ENCODE measurements around the gene GSN.

DNA sequence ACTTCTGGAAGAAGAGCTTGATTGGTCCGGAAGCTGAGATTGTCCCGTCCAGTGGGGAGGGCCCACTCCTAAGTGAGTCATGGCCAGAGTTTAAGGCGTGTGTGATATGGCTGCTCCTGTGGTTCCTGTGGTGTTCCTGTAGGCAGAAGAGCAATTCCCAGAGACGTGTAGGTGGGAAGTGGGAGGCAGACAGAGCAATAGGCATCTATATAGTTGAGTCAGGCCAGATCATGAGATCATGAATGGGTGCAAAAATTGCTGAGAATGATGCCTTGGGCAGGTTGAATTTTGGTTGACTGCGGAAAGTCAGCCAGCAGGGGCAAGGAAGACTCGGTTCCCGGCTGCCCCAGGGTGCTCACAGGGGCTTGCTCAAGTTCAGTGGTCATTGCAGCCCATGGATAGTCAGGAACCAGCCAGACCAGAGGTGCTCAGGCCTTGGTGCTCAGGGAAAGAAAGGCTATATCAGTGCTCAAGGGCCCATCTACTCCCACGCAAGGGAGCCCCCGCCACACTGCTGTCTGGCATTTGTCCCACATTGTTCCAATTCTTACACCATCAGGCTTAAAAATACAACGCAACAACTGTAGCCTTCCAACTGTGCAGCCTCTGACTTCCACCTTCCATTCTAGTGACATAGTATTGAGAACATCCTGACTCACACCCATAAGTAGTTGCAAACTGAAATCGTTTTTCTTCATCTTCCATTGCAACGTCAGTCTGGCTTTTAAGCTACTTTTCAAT is 21.0 kb upstream of the GSN start:
- TF ChIP-seq, protein P1, sequence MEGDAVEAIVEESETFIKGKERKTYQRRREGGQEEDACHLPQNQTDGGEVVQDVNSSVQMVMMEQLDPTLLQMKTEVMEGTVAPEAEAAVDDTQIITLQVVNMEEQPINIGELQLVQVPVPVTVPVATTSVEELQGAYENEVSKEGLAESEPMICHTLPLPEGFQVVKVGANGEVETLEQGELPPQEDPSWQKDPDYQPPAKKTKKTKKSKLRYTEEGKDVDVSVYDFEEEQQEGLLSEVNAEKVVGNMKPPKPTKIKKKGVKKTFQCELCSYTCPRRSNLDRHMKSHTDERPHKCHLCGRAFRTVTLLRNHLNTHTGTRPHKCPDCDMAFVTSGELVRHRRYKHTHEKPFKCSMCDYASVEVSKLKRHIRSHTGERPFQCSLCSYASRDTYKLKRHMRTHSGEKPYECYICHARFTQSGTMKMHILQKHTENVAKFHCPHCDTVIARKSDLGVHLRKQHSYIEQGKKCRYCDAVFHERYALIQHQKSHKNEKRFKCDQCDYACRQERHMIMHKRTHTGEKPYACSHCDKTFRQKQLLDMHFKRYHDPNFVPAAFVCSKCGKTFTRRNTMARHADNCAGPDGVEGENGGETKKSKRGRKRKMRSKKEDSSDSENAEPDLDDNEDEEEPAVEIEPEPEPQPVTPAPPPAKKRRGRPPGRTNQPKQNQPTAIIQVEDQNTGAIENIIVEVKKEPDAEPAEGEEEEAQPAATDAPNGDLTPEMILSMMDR (IDR thresholded peaks at IDR 0.05) = no peak
- TF ChIP-seq EZH2 (IDR thresholded peaks at IDR 0.05; ENCODE audit: borderline replicate concordance, insufficient read depth, low read depth, low read length, poor library complexity, severe bottlenecking) = no peak
